Bronchus fibroblast of lung (primary cell): ENCODE measurements around the gene KCNJ9. TPM values are rescaled to one million over a fixed set of nuclear protein-coding genes. Genes with fewer than 3 reads are reported as not detected.

Source experiments
- total RNA-seq: library from RNA; depleted of rRNA; stranded (reverse); fragments of >200 nt; gene quantifications from 2 replicates; pipeline ENCODE4 v1.2.3, GENCODE V29; 2015

Gene KCNJ9
- not detected in 2 replicates for total RNA-seq

GRCh38 chr1:160081261-160081936 lies at the start of gene KCNJ9:
Gene KCNJ9 (plus strand): TSS chr1:160081538. CDS start chr1:160084031, 2,493 bp downstream.

GRCh38 chr1:160069460-160070231 lies 11.7 kb upstream of the KCNJ9 start, which contains the start of gene KCNJ10:
Gene KCNJ10 (minus strand): TSS chr1:160070160. CDS start chr1:160042532, 27,628 bp downstream.

GRCh38 chr1:160097911-160098851 lies 16.8 kb downstream of the KCNJ9 start, which contains the start of gene IGSF8:
Gene IGSF8 (minus strand): TSS chr1:160098619. CDS start chr1:160098472, 147 bp downstream.

GRCh38 chr1:160115545-160116282 lies 34.4 kb downstream of the KCNJ9 start, which contains the start of gene ATP1A2:
Gene ATP1A2 (plus strand): TSS chr1:160115759. CDS start chr1:160115862, 103 bp downstream.

Other genes starting within 250 kb of the KCNJ9 start
- not detected in 2 replicates for gene VSIG8, start 218.9 kb upstream of the KCNJ9 start, total RNA-seq
- gene CFAP45, start 181.4 kb upstream of the KCNJ9 start, total RNA-seq: 0.30 and 0.84 TPM in 2 replicates
- 552 and 717 TPM in 2 replicates for gene TAGLN2, start 156.0 kb upstream of the KCNJ9 start, total RNA-seq
- gene IGSF9, start 135.9 kb upstream of the KCNJ9 start, total RNA-seq: under 0.01 and 0.17 TPM in 2 replicates
- gene SLAMF9, start 127.3 kb upstream of the KCNJ9 start, total RNA-seq: not detected in 2 replicates
- gene PIGM, start 49.5 kb upstream of the KCNJ9 start, total RNA-seq: 2.2 and 2.4 TPM in 2 replicates
- gene KCNJ10, start 11.4 kb upstream of the KCNJ9 start, total RNA-seq: not detected in 2 replicates
- 13.2 and 14.1 TPM in 2 replicates for gene IGSF8, start 17.1 kb downstream of the KCNJ9 start, total RNA-seq
- 0.50 and 1.5 TPM in 2 replicates for gene ATP1A2, start 34.2 kb downstream of the KCNJ9 start, total RNA-seq
- not detected in 2 replicates for gene ATP1A4, start 70.1 kb downstream of the KCNJ9 start, total RNA-seq
- 0.15 TPM in 1 of 2 replicates, not detected in the other for gene CASQ1, start 109.0 kb downstream of the KCNJ9 start, total RNA-seq
- gene PEA15, start 123.8 kb downstream of the KCNJ9 start, total RNA-seq: 71.3 and 77.7 TPM in 2 replicates
- 35.1 and 41.5 TPM in 2 replicates for gene DCAF8, start 181.0 kb downstream of the KCNJ9 start, total RNA-seq
- gene PEX19, start 203.6 kb downstream of the KCNJ9 start, total RNA-seq: 42.1 and 52.5 TPM in 2 replicates